ENCODE data around the gene TBCK.

DNA sequence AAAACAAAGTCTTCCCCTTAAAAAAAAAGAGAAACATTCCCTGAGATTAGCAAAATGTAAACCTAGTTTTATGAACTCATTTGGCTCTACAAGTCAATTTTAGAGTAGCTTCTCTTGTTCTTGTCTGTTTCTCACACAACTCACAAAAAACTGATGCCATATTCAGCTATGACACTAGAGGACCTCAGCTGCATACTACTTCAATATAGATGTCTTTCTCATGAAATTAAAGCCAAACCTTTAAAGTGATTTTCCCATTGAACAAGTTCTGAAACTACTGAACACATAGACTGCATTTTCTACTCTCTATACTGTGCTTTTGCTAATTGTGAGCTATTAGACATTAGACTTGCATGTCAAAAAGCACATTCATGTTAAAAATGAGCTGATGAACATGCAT lies 49.8 kb downstream of the TBCK start:
- TF ChIP-seq GATA3 (IDR thresholded peaks at IDR 0.05; ENCODE audit: low read depth, low read length) (no peak), GATA2 (IDR thresholded peaks at IDR 0.05; ENCODE audit: low read depth, low read length) (no peak)

All from SH-SY5Y (cell line).